ENCODE data around the gene APBA1.
"Not testable (repeated sequence)": the region's sequence is repeated elsewhere in the genome, so short reads cannot be mapped to it uniquely, and the experiment has no call there.

The APBA1 gene

GRCh38 chr9:69603656-69604055 lies 68.5 kb downstream of the APBA1 start:
- no peak for DNase-seq

- no peak for DNase-seq
These were observed 69.4 kb downstream of the APBA1 start for GRCh38 chr9:69602773-69603172.

- DNase-seq, result no peak
These were observed 70.5 kb downstream of the APBA1 start for GRCh38 chr9:69601698-69602097.

- no peak for DNase-seq
These were observed 71.7 kb downstream of the APBA1 start for GRCh38 chr9:69600314-69601047.

- no peak for DNase-seq
These were observed 72.8 kb downstream of the APBA1 start for GRCh38 chr9:69599232-69599971.

- not testable (repeated sequence) for DNase-seq
These were observed 75.3 kb downstream of the APBA1 start for GRCh38 chr9:69596906-69597305.

- no peak for DNase-seq
These were observed 78.0 kb downstream of the APBA1 start for GRCh38 chr9:69594180-69594579.

GRCh38 chr9:69593756-69594155 lies 78.4 kb downstream of the APBA1 start:
- DNase-seq, result no peak

- DNase-seq, result no peak
These were observed 78.9 kb downstream of the APBA1 start for GRCh38 chr9:69593301-69593700.

GRCh38 chr9:69590266-69590665 lies 81.9 kb downstream of the APBA1 start:
- DNase-seq, result no peak

GRCh38 chr9:69589156-69589555 lies 83.0 kb downstream of the APBA1 start:
- DNase-seq, result no peak

GRCh38 chr9:69585571-69585970 lies 86.6 kb downstream of the APBA1 start:
- peak; percentile 23 for DNase-seq

- peak; percentile 33 for DNase-seq
These were observed 87.4 kb downstream of the APBA1 start for GRCh38 chr9:69584759-69585158.

- DNase-seq, result no peak
These were observed 88.4 kb downstream of the APBA1 start for GRCh38 chr9:69583645-69584234.

- DNase-seq, result no peak
These were observed 89.5 kb downstream of the APBA1 start for GRCh38 chr9:69582544-69583297.

- DNase-seq, result no peak
These were observed 90.2 kb downstream of the APBA1 start for GRCh38 chr9:69582018-69582417.

GRCh38 chr9:69580582-69581214 lies 91.5 kb downstream of the APBA1 start:
- peak; percentile 17 for DNase-seq

GRCh38 chr9:69579760-69580581 lies 92.2 kb downstream of the APBA1 start:
- DNase-seq, result no peak

GRCh38 chr9:69579032-69579758 lies 93.0 kb downstream of the APBA1 start:
- DNase-seq, result no peak

GRCh38 chr9:69578026-69578425 lies 94.1 kb downstream of the APBA1 start:
- no peak for DNase-seq

- peak; percentile 68 for DNase-seq
These were observed 95.0 kb downstream of the APBA1 start for GRCh38 chr9:69577123-69577522.

Measured in kidney glomerular epithelial cell (primary cell).